NCI-H345 treated with DMSO at 0.1 percent for 48 hours (cell line): ENCODE results near the gene CAV2.

Source experiments
- DNase-seq: peaks from one replicate; lab custom pipeline; 2025; ENCODE audit not compliant: unreplicated experiment; lab: John Stamatoyannopoulos, UW

CAV2 gene

DNA sequence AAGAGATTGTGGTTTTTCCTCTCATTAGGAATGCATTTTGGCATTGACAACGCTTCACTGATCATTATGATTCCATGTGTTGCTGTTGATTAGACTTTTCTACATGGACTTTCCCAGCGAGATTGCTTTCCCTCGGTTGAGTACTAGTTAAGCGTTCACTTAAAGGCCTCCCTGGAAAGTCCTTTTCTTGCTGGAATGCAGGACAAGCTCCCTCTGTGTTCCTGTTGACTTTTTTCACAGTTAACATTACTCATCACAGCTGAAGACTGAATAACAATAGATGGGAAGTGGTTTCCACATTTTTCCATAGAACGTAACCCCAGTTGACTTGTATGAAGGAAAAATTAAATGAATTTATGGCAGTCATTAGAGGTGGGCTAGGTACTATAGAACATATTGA lies 22.7 kb downstream of the CAV2 start:
- DNase-seq, result no peak

DNA sequence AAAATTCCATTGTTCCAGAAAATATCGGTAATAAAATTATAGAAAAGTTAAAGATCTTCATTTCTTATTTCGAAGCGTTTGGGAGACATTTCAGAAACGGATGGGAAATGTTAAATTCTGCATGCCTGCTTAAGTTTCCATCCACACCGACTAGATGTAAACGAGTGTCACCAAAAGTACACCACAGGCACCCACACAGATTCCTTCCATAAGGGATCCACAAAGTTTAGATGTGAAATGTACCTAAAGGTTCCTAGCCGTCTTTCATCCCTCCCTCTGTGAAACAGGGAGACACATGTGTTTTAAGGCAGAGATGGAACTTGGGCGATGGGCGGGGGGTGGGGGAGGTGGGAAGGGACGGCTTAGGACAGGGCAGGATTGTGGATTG lies 24.7 kb downstream of the CAV2 start:
- no peak for DNase-seq

DNA sequence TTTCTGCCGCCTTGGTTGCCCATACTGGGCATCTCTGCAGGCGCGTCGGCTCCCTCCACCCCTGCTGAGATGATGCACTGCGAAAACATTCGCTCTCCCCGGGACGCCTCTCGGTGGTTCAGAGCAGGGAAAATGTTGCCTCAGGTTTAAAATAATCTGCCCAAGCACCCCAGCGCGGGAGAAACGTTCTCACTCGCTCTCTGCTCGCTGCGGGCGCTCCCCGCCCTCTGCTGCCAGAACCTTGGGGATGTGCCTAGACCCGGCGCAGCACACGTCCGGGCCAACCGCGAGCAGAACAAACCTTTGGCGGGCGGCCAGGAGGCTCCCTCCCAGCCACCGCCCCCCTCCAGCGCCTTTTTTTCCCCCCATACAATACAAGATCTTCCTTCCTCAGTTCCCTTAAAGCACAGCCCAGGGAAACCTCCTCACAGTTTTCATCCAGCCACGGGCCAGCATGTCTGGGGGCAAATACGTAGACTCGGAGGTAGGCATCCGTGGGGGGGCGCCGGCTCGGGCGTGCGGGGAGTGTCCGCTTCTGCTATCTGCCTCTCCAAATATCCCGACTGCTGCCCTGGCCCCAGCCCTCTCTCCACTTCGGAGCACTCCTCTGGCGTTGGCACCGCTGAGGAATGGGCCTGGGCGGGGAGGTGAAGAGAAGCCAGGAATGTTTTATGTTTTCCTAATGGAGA lies 25.2 kb downstream of the CAV2 start, which contains the start of gene CAV1:
CAV1 (plus strand) TSS at position 428 of the 689 bp plus-strand sequence; CDS start at position 455, 27 bp downstream.
- DNase-seq, result peak; percentile 37

DNA sequence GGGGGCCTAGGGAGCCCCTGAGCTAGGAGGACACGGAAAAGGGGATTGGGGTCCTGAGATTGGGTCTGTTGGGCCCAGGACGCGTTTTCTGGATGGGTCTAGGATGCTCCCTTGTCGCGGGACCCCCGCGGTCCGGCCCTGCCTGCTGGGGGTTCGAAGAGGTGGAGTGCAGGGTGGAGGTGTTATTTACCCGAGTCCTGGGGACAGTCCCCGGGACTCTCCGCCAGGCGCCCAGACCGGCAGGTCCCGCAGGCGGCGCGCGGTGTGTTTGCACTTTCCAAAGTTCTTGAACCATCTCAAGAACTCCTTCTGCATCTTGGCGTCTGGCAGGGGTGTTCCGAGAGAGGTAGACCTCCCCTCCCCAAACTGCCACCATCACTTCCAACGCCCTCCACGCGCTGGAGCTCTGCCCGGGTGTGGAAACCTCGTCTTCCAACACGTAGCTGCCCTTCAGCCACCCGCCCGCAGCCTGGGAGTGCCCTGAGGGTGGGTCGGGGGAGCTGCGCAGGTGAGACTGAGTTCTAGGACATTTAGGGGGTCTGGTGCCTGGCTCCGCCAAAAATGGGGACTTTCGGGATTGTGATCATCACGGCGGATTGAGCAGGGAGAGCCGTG lies 25.9 kb downstream of the CAV2 start:
- DNase-seq, result peak; percentile 32

DNA sequence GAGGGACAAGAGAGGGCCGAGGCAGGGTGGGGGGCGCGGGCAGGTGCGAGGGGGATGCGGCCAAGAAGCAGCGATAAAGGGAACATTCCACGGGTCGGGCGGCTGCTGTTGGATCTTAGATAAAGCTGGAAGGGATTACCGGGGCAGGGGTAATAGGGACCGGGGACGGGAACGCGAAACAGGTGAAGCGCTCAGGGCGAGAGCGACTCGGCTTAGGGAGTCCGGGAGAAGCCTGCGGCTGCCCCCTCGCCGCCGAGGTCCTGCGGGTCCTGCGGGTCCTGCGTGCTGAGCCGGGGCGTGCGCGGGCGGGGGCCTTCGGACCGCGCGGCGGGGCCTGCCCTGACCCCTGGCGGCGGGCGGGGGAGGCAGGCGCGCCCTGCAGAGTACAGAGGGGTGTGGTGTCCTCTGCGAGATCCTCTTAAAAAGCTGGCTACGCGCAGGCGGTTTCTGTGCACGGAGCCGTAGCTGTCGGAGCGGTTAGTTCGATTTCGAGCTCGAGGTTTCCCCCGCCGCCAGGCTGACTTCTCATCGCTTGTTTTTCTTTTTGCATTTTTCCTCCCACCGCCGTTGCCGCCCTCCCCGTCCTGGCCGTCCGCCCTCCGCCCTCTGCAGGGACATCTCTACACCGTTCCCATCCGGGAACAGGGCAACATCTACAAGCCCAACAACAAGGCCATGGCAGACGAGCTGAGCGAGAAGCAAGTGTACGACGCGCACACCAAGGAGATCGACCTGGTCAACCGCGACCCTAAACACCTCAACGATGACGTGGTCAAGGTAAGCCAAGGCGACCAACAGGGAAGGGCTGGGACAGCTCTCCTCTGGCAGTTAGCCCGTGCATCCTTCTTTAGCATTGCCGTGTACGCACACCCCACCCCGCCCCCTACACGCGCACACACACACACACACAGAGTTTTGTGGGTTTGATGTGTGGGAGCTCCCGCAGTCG lies 26.6 kb downstream of the CAV2 start:
- DNase-seq, result peak; percentile 53

DNA sequence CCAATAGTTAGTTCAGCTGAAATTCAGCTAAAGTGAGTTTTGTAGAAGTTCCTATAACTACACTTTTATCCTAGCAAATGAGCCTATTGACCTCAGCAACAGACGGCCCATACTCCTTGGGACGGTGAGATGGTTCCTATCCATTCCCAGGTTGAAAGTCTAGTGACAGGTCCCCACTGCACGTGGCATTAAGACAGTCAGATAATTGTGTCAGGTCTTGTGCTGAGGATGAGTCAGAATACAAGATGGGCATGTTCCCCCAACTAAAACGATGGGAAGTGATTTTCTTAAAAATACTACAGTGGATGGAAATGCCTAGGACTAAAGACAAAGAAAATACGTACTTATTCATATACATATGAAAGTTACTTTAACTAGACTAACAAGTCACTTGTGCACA lies 27.4 kb downstream of the CAV2 start:
- DNase-seq, result no peak

DNA sequence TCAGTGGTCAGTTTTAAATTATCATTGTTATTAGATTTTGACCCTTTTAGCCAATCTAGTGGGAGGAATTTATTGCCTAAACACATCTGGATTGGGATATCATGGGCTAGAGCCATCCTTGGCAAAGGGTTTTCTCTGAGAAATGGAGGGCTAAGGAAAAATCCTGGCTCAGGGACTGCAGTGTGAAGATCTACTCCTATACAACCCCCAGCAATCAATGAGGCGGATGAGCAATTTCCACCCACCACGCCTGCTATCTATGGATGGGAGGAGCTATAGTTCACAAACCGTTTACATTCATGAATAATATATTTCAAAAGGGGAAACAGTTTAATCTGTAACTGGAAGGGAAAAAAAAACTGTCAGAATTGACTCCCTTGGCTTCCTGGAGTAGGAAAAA lies 28.0 kb downstream of the CAV2 start:
- no peak for DNase-seq

DNA sequence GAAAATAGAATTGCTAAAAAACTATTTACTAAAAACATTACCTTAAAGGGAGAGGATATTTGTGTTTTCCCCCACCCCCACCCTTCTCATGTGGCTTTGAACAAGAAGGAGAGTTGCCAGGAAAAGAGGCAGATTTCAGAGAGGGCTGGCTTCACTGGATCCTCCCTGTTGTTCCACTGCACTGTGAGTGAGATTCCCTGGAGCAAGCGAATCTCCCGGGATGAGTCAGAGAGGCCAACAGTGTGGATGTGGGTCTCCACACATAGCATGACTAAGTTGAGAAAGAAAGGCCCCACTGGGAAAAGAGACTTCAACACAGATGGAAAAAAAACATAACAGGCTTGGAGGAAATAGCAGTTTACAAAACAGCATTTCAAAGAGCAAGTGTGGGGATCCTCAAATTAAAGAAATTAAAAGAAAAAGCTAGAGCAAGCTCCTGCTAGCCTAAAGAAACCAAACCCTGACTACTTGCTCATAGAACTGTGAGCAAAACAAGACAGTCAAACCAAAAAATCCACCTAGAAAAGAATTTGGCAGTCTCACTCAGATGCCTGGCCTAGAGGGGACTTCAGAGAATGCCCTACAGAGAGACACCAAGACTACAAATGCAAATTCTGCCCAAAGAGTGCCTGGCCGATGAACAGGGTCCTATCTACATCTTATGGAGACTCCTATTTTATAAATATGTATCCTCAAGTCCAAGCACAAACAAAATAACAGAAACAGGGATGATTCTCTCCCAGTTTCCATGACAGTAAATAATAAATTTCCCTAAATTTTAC lies 28.7 kb downstream of the CAV2 start:
- no peak for DNase-seq

DNA sequence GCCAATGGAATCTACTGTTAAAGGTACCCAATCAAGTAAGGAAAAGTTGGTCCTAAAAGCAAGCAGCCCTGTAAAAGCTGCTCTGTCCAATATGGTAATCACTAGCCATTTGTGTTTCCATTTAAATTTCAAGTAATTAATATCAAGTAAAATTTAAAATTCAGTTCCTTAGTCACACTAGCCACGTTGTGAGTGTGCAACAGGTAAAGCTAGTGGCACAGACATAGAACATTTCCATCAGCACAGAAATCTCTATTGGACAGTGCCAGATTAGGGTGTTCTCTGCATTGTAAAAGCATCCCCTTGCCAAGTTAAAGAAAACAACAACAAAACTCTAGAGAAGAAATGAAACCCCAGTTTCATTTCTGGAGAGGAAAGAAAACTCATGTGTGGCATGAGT lies 29.7 kb downstream of the CAV2 start:
- no peak for DNase-seq

DNA sequence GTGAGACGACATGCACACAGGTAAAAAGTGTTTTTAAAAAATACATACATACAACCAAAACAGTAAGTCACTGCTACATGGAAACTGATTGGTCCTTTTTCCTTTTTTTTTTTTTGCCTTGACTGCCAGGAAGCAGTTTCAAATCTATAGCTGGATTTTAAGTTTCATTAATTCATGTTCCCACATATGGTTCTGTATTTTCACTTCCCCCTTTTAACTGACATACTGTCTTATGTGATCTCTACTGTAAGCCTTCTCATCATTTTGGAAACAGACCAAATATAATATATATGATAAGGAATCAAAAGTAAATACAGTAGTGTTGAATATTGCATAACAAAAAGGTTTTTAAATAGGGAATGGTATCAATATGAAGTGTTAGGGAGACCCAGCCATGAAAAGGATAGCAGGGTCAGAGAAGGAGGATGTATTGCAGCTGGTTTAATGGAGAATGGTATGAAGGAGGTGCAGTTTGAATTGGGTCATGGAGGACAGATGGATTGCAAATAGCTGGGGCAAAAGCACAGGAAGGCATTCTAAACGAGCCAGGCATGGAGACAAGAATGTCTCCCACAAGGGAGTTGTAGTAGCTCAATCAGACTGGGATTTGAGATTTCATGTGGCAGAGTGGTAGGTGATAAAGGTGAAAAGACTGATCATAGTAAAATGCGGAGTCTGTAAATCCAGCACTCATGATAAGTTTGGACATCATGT lies 30.7 kb downstream of the CAV2 start:
- DNase-seq, result no peak

DNA sequence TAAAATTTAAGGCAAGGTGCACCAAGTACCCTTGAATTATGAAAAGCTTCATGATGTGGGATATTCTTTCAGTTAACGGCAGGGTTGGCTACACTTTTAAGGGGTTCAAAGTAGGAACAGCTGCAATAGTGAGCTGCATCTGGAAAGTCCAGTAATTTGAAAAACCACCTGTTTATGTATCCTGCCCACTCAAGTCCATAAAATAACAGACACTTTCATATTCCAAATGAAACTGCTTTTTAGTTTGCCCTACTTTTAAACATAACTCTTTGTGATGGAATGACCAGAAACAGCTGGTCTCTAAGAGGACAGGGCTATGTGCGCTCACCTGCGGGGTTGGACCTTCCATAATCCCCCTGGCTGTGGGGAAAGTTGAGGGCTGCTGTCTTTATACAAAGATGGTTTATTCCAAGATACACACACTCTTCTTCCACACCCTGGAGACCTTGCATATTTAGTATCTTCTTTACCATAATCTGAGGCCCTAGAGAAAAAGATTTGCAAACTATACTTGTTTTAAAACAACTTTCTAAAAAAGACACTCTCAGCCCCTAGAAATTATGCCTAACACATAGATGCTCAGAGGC lies 32.7 kb downstream of the CAV2 start:
- DNase-seq, result no peak

DNA sequence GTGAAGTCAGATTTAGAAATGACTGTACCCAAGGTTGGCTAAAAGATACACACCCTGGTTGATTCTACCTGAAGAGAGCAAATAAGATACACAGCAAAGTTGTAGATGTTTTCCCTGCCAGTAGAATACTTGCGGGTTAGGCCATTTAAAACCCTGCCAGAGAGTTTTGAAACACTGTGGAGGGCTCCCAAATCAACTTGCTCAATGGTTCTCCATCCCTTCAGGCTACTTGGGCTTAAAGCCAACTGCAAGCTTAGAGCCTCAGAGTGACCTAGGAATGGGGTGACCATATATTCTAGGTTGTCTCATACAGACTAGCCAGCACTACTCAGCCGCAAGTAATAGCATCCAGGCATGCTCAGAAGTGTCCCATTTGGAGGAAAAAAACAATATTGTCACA lies 35.3 kb downstream of the CAV2 start:
- DNase-seq, result no peak

DNA sequence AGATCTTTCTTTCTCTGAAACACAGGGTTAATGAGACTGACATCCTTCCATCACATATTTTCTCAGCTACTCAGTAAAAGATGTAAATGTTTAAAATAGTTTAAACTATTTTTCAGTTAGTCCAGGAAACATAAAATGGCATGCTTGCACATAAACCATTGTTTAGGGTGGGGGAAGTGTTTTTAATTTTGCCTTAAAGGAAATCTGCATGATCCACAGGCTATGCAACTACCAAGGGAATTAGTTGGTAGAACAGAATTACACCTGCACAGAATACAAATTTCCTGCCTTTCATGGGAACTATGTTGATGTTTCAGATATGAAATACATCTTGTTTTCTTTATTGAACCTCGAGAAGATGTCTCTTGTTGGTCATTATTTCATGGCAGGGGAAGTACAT lies 35.9 kb downstream of the CAV2 start:
- no peak for DNase-seq

DNA sequence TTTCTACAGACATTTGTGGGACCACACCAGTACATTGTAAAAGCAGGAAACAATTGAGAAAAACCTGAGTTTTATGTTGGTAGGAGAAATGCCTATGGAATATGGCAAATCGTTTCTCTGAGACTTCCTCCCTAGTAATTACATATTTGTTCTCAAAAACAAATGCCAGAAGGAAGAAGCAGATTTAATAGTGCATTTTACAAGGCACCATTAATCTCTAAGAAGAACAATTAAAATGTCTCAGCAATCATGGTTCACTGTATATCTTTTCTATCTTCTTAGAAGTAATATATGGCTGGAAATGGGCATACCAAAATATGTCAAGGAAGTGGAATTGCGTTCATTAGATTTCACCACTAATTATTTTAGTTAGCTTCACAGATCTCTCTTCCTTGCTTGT lies 38.6 kb downstream of the CAV2 start:
- no peak for DNase-seq

DNA sequence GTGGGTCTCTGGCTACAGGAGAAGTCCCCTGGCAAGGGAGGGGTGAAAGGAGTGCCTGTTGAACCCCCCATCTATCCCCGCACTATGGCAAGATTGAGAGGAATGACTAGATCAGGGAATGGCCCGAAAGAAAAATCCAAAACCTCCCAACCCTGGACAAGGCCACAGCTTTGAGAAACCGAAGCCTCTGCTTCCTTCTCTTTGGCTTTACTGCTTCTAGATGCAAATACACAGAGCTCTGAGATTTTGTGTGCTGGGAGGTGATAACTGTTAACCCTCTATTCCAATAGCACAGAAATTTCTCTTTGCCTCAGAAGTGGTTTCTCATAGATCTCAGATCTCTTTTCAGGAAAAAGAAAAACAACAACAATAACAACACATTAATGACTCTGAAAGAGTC lies 40.3 kb downstream of the CAV2 start:
- no peak for DNase-seq

DNA sequence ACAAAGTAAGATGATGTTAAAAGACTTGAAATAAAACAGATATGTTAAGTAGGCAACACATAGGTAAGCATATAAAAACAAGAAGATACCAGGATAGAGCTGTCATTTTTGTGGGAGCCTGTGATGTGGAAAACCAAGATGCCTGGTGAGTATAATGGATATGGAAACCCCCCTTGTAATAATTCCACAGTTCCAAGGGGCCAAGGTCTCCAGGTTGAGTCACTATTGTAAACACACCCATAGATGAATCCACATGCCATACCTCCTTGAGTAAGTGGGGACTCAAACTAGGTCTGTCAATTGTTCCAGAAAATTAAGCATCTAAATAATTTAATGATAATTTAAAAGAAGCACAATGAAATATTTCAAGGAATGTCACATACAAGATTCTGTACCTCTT lies 41.2 kb downstream of the CAV2 start:
- no peak for DNase-seq

DNA sequence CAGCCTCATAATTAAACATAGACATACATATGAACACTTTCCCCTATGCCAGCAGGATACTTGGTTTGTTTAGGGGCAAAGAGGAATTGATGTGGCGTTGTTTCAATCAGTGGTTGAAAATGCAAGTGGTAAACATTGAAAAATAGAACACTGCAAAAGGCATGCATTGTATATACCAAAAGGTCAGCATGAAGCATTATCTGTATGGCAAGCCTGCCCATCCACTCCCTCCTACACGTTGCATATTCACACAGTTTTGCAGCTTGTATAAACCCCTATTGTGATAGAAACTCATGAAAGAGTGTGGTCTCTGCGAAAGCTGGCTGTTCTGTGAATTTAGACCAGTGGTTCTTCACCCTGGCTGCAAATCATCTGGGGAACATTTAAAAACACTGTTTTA lies 42.4 kb downstream of the CAV2 start:
- no peak for DNase-seq

DNA sequence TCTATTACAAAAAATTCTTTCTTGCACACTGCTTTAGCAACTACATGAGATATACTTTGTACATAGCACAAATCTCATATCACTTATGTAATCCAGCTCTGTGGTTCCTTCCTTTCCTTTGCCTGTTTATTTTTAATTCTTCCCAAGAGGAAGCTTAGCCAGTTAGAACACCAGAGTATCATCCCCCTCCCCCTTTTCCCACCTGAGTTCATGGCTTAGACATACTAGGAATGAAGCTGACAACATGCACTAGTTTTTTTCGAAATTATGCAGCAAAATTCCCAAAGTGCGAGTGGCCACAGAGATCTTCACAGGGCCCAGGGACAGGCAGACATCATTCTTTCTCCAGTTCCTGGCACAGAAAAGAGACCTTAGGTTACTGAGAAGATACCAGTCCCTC lies 43.1 kb downstream of the CAV2 start:
- DNase-seq, result no peak

DNA sequence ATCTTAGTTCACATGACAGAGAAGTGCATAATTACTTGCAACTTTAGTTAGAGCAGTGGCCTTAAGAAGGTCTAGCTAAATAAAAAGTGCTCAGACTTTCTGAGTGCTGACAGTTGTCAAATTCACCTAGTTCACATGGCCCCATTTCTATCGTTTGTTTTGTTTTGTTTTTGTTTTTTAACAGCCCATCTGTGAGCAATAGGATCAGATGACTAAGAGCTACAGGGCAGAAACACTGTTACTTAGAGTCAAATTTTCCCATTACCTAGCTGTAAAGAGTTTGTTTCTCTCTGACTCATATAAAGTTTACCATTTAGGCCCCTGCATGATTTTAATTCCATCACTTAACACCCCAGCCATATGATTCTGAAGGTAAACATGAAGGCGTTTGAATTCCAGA lies 44.1 kb downstream of the CAV2 start:
- DNase-seq, result no peak

DNA sequence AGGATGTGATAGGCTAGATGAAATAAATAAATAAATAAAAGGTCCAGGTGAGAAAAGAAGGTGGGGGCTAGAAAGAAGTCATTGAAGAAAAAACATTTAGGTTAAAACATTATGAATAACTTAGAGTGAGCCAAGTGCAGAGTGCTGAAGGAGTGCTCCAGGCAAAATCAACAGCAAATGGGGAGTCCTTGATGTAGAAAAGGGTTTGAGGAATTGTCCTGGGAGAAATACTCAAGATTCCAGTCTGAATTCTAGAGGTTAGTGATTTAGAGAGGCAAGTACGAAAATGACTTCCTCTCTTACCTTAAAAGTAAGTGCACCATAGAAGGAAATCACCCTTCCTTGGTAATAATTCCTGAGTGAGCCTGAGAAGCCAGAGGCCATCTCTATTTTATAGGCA lies 44.9 kb downstream of the CAV2 start:
- no peak for DNase-seq
